ENCODE data around the gene IL19.
A peak's percentile ranks its signal among the peaks of the same experiment; 100 is the strongest.
"Not testable (repeated sequence)": the region's sequence is repeated elsewhere in the genome, so short reads cannot be mapped to it uniquely, and the experiment has no call there.

IL19 gene

DNA sequence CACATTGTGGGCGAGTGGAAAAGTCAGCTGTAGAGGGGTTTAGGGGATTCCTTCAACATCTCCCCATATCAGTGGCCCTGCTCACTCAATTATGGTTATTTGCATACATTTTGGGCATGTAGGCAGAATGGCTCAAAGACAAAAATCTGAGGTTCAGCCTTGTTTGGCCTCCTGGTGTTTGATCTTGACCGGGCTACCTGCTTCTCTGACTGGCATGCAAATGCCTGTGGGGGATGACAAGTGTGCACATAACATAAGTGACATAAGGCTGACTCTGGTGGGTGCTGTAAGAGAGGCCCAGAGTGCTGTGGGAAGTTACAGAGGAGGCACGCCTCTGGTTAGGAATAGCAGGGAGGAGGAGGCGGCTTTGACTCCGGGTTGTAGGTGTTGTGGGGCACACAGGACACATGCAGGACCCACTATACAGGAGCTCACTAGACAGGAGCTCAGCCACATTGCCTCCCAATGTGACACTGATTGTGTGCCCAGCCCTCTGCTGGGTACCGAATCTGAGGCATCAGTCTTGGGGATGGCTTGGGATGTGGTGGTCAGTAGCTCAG is 29.4 kb upstream of the IL19 start:
- DNase-seq (ENCODE audit: low read depth in 2 of 2): no peak

GRCh38 chr1:206742719-206743383 is 27.7 kb upstream of the IL19 start:
- DNase-seq (ENCODE audit: low read depth in 2 of 2): no peak

DNA sequence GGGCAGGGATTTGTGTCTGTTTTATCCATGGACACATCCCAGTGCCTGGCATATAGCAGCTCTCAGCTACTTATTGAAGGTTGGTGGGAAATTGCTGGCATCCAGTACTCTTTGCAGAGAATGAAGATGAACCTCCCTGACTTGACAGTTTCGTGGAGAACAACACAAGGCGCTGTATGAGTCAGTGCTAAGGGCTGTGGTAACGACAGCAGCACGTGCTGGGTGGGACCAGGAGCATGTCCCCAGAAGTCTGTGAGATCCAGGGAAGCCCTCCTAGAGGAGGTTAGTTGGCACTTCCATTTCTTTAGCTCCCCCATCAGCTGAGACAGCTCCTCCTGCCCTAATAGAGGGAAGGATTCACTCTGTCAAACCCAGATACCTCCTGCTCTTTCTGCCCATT is 25.9 kb upstream of the IL19 start:
- DNase-seq (ENCODE audit: low read depth in 2 of 2): no peak

- DNase-seq (ENCODE audit: low read depth in 2 of 2): no peak
Measured at GRCh38 chr1:206745301-206745700, 25.3 kb upstream of the IL19 start.

GRCh38 chr1:206748348-206749030 is 22.1 kb upstream of the IL19 start:
- no peak for DNase-seq (ENCODE audit: low read depth in 2 of 2)

GRCh38 chr1:206751891-206752290 is 18.7 kb upstream of the IL19 start:
- no peak for DNase-seq (ENCODE audit: low read depth in 2 of 2)

DNA sequence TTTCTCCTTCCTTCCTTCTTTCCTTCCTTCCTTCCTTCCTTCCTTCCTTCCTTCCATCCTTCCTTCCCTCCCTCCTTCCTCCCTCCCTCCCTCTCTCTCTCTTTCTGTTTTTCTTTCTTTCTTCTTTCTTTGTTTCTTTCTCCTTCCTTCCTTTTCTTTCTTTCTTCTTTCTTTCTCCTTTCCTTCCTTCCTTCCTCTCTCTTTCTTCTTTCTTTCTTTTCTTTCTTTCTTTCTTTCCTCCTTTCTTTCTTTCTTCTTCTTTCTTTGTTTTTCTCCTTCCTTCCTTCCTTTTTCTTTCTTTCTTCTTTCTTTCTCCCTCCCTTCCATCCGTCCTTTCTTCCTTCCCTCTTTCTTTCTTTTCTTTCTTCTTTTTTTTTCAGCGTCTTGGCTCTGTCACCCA is 18.1 kb upstream of the IL19 start:
- no peak for DNase-seq (ENCODE audit: low read depth in 2 of 2)

- no peak for DNase-seq (ENCODE audit: low read depth in 2 of 2)
Measured at GRCh38 chr1:206753141-206753540, 17.4 kb upstream of the IL19 start.

DNA sequence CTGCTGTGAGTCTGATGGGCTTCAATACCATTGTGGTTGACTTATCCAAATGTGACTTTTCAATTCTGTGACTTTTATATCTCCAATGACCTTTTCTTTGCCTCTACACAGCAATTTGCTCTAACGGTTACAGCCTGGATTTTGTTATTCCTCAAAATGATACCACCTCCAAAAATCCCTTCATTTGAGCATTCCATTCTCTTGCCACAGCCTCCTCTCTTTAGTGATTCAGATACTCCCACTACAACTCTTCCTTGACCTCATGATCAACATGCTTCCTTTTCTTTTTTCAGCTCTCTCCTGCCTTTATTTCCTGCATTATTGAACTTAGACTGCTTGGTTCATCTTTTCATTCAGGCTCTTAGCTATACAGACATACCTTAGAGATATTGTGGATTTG is 16.6 kb upstream of the IL19 start:
- no peak for DNase-seq (ENCODE audit: low read depth in 2 of 2)

GRCh38 chr1:206757524-206758266 is 12.9 kb upstream of the IL19 start:
- no peak for DNase-seq (ENCODE audit: low read depth in 2 of 2)

GRCh38 chr1:206760590-206760989 is 10.0 kb upstream of the IL19 start:
- no peak for DNase-seq (ENCODE audit: low read depth in 2 of 2)

GRCh38 chr1:206761159-206761768 is 9.3 kb upstream of the IL19 start:
- no peak for DNase-seq (ENCODE audit: low read depth in 2 of 2)

DNA sequence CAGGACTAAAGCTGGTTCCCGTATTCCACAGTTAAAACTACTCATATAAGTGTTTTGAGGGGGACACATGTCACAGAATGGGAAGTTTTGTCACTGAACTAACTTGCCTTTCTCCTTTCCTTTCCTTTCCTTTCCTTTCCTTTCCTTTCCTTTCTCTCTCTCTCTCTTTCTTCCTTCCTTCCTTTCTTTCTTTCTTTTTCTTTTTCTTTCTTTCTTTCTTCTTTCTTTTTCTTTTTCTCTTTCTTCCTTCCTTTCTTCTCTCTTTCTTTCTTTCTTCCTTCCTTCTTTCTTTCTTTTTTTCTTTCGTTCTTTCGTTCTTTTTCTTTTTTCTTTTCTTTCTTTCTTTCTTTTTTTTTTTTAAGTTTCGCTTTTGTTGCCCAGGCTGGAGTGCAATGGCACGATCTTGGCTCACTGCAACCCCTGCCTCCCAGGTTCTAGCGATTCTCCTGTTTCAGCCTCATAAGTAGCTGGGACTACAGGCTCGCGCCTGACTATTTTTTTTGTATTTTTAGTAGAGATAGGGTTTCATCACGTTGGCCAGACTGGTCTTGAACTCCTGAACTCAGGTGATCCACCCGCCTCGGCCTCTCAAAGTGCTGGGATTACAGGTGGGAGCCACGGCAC is 7.7 kb upstream of the IL19 start:
- DNase-seq (ENCODE audit: low read depth in 2 of 2): not testable (repeated sequence)

DNA sequence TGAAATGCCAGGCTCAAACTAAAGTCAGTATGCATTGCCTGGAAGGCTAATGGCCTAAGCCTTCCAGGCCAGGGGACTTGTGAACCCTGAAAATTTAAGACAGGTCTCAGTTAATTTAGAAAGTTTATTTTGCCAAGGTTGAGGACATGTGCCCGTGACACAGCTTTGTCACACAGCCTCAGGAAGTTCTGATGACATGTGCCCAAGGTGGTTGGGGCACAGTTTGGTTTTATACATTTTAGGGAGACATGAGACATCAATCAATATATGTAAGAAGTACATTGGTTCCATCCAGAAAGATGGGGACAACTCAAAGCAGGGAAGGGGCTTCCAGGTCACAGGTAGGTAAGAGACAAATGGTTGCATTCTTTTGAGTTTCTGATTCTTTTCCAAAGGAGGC is 4.8 kb upstream of the IL19 start:
- not testable (repeated sequence) for DNase-seq (ENCODE audit: low read depth in 2 of 2)

DNA sequence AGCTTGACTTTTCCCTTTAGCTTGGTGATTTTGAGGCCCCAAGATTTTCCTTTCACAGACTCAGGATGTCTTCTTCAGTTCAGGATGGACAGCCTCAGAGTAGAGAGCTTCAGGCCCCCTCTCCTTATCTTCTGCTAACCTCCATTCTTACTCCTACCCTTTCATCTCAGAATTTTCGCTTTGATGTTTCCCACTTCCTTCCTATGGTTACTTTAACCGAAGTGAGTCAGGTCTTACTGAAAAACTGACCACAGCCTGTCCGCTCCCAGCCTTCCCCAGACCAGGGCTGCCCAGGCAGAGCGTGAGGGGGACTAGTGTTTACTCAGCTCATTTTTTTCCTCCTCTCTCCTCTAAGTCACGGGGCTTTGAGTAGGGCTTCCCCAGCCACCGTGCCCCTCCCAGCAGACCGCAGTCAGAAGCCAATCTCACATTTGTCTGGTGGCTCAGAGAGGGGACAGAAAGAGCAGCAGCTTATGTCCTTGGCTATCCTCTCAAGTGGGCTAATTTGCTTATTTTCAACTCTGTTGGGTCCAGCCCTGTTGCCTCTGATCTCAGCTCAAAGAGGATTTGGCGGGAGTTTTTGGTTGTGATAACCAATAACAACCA is 4.2 kb upstream of the IL19 start:
- peak; percentile 42 to 54 for DNase-seq (ENCODE audit: low read depth in 2 of 2)

- no peak for DNase-seq (ENCODE audit: low read depth in 2 of 2)
Measured at GRCh38 chr1:206768472-206769303, 1.9 kb upstream of the IL19 start.

GRCh38 chr1:206769304-206769731 is 1.3 kb upstream of the IL19 start:
- DNase-seq (ENCODE audit: low read depth in 2 of 2): peak; percentile 38 to 57

DNA sequence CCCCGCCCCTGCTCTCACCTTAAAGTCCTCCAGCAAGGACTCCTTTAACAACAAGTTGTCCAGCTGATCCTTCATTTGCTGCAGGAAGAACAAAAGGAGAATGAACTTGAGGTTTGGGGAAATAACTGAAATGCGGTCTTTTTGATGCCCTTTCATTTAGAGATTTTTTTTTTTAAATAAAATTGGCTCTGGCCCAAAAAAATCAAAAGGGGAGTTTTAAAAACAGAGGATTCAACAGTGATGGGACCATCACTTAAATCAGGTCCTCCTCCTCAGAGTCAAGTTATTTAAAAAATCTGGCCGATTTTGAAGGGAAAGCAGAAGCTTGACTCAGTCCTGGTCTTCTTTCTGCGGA is 742 bp downstream of the IL19 start:
- DNase-seq (ENCODE audit: low read depth in 2 of 2): no peak

DNA sequence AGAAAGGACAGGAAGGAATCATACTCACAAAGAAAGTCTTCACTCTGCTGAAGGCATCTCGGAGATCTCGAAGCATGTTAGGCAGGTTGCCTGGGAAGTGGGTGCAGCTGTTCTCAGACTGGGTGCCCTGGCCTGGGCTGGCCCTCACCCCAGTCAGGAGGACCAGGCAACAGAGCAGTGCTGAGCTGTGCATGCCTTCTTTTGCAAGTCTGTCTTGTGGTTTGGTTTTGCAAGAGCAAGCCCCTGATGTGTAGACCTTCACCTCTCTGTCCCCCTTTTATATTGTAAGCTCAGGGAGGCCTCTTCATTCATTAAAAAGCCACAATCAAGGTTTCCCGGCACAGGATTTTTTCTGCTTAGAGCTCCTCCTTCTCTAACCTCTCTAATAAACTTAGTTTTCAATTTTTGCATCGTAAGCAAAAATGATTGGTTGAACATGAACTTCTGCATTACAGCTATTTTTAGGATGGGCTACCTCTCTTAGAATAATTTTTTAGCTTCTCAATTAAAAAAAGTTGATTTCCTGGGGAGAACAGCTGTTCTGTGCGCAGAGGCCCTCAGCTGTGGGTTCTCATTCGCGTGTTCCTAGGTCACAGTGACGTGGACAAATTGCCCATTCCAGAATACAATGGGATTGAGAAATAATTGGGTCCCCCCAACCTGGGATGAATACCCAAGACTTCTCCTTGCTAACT is 1.8 kb downstream of the IL19 start, which contains the start of gene IL10:
Gene IL10 (minus strand): TSS at position 252 of the 695 bp plus-strand sequence. CDS start 59 bp downstream, at position 193.
- no peak for DNase-seq (ENCODE audit: low read depth in 2 of 2)

DNA sequence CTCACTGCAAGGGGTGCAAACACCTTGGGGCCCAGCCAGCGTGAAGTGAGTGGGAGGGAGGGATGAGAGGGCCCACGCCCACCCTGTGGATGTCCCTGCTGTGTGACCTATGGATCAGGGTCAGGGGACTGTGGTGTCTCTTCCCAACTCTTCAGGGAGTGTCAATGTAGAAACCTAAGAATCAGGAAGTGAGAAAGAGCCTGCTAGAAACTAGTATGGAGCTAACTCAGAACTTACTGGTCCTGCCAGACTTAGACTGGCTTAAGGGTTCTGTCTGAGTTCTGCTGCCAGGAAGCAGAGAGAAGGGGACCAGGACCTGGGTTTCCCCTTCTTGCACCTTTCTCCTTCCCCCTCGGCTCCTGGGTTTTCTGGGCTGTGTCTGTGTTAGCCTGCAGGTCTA is 3.5 kb downstream of the IL19 start:
- DNase-seq (ENCODE audit: low read depth in 2 of 2): no peak

Measured in stimulated activated CD4-positive, alpha-beta T cell treated with anti-CD3 and anti-CD28 coated beads, Interleukin-4, amount 100 ng/mL, for 48 hours (primary cell).